H1 (cell line): ENCODE results near the gene LAMB3. TPM values are rescaled to one million over a fixed set of nuclear protein-coding genes. Genes with fewer than 3 reads are reported as not detected.

ENCODE experiments used
- CTCF ChIP-seq, 3 experiments: IDR thresholded peaks; 1 replicate in 2 of 3; 2 replicates in 1 of 3; pipeline versions ENCODE4 v1.5.1 to v1.6.1; 2011; ENCODE audit warnings: low read length in 3 of 3, mild to moderate bottlenecking in 3 of 3, inconsistent platforms in 2 of 3, low read depth in 1 of 3, moderate library complexity in 1 of 3; ENCODE audit not compliant: insufficient read depth in 1 of 3; ENCODE audit errors: control extremely low read depth in 1 of 3
- SIN3A ChIP-seq, 2 experiments: IDR thresholded peaks in 1 of 2; conservative IDR thresholded peaks in 1 of 2; 2 replicates each; pipeline ENCODE4 v1.6.1; 2011 to 2012; ENCODE audit warnings: low read length in 2 of 2, improper control_type of control experiment in 1 of 2, low read depth in 1 of 2, mild to moderate bottlenecking in 1 of 2
- SIRT6 ChIP-seq: IDR thresholded peaks from one replicate; pipeline ENCODE4 v1.7.1; 2012; ENCODE audit warnings: low read length, inconsistent platforms
- ZNF274 ChIP-seq: IDR thresholded peaks from 2 replicates; pipeline ENCODE4 v1.7.0; 2012; ENCODE audit warnings: low read length, borderline replicate concordance; ENCODE audit errors: extremely low read depth
- polyA plus RNA-seq, 7 experiments: library from polyadenylated mRNA; depleted of rRNA in 3 of 7; stranded (reverse) in 5 of 7; unstranded in 2 of 7; fragments of >200 nt in 5 of 7; fragments of 200-250 nt in 2 of 7; gene quantifications; 1 replicate in 5 of 7; 2 replicates in 1 of 7; 4 replicates in 1 of 7; pipeline versions ENCODE4 v1.2.1 to v1.2.3, GENCODE V29; 2011 to 2013; ENCODE audit warnings: missing spikeins in 2 of 7, mixed read lengths in 2 of 7
- total RNA-seq: library from RNA; stranded (reverse); fragmentation: NEBNext Ultra II Directional; extraction: Animal tissue kit (Norgen Biotek cat#: 25700); gene quantifications from 2 replicates; pipeline ENCODE4 v1.2.1, GENCODE V29; 2021

The LAMB3 gene
- total and polyA plus RNA-seq, 2 of the 8 experiments (the other 6 are each of a cell fraction or from before 2014, with no cell fraction given) = 0.45 to 0.50 TPM

- TF ChIP-seq CTCF (IDR thresholded peaks at IDR 0.05; ENCODE audit: control extremely low read depth in 1 of 3, insufficient read depth in 1 of 3, low read depth in 1 of 3, low read length in 3 of 3) (no peak), SIN3A (conservative IDR thresholded peaks at IDR 0.05 in 1 of 2, IDR thresholded peaks at IDR 0.05 in 1 of 2; ENCODE audit: low read depth in 1 of 2, low read length in 2 of 2) (no peak), SIRT6 (no peak), ZNF274 (no peak)
These were observed 8.8 kb downstream of the LAMB3 start (continued) for GRCh38 chr1:209643285-209644020.
